ENCODE measurements around the gene ARHGAP8.

Gene ARHGAP8

DNA sequence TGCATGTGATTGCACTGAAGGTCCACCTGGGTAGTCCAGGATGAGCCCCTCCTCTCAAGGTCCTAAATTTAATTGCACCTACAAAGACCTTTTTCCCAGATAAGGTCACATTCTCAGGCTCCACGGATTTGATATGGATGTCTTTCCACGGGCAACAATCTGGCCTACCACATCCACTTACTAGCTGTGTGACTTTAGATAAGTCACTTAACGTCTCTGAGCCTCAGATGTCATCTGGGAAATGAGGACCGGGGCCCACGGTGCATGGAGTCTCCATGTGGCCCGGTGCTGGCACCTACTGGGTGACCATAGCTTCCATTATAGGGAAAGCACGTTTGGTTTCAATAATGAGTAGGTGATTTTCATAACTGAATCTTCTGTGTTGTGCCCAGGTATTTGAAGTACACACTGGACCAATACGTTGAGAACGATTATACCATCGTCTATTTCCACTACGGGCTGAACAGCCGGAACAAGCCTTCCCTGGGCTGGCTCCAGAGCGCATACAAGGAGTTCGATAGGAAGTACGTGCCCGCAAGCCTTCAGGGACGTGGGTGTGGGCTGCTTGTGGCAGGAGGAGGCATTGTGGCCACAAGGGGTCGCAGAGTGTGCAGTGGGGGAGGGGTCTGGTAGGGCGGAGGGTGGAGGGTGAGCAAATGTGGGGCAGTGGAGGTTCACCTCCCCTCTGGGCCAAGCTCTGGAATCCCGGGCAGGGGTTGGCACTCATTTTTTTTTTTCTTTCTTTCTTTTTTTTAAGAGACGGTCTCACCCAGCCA is 55.7 kb downstream of the ARHGAP8 start:
- DNase-seq = no peak

DNA sequence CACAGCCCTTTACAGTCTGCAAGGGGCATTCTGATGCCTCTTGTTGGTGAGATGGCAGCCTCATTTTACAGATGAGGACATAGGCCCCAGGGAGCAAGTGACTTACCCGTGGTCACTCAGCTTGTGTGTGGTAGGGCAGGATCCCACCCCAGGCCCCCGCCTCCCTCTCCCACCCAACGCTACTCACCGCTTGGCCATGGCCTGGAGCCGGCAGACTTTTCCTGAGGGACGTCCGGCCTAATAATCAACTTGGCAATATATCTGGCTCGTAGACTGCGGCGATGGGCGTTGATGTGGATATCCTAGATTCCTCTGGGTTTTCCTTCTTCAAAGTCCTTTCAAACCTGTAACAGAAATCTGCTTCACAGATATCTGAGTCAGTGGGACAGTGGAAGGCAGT is 57.1 kb downstream of the ARHGAP8 start:
- DNase-seq = no peak

DNA sequence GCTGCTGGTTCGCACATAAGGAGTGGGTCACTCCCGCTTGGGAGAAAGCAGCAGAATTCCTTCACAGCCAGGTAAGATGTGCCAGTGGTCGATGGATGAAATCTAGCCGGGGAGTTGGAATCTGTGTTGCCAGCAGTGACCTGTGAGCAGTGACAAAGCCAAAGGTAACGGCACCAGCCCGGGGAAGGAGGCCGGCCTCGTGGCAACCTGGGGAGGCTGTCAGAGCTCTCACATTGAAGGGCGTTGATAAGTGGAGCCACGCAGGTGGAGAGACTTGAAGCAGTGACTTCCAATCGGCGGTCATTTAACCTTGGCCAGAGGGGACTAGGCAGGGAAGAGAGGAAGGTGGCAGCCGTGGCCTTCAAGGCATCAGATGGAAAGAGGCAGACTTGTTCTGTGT is 58.8 kb downstream of the ARHGAP8 start:
- no peak for DNase-seq

DNA sequence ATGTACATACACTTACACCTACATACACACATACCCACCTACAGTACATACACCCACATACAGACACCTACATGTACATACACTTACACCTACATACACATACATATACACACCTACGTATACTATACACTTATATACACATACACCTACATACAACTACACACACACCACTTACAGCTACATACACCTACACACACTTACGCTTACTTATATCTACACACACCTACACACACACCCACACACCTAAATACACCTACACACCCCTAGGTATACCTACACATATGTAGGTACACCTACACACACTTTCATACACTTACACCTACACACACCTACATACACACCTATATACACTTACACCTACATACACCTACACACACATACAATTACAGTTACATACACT is 61.0 kb downstream of the ARHGAP8 start:
- no peak for DNase-seq

DNA sequence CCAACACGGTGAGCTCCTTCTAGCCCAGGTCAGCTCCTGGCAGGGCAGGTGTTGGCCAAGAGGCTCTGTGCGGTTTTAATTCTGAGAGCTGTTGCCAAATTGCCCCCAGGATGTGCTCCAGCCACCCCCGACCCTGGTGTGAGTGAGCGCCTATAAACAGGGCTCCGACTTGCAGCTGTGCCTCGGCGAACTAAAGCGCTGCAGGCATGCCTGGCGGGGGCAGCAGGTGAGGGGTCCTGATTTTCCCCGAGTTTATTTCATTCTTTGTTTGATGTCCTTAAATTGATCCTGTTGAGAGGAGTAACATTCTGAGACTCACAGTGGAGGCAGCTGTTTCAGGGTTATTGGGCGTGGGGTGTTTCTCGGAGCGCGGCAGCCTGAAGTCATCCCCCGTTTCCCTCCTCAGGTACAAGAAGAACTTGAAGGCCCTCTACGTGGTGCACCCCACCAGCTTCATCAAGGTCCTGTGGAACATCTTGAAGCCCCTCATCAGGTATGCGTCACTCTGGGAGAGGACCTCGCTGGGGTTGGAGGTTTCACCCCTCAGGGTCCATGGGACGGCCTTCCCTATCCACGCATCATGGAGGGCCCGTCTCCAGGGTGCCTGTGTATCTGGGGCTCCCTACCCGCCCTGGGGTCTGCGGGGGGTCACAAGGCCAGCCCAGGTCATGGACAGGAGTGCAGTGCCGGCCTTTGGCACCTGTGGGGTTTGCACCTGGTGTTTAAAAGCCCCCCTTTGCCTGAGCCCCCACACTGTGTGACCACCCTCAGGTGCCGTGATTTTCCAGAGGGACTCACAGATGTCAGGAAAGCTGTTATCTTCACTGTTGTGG is 62.1 kb downstream of the ARHGAP8 start:
- no peak for DNase-seq

DNA sequence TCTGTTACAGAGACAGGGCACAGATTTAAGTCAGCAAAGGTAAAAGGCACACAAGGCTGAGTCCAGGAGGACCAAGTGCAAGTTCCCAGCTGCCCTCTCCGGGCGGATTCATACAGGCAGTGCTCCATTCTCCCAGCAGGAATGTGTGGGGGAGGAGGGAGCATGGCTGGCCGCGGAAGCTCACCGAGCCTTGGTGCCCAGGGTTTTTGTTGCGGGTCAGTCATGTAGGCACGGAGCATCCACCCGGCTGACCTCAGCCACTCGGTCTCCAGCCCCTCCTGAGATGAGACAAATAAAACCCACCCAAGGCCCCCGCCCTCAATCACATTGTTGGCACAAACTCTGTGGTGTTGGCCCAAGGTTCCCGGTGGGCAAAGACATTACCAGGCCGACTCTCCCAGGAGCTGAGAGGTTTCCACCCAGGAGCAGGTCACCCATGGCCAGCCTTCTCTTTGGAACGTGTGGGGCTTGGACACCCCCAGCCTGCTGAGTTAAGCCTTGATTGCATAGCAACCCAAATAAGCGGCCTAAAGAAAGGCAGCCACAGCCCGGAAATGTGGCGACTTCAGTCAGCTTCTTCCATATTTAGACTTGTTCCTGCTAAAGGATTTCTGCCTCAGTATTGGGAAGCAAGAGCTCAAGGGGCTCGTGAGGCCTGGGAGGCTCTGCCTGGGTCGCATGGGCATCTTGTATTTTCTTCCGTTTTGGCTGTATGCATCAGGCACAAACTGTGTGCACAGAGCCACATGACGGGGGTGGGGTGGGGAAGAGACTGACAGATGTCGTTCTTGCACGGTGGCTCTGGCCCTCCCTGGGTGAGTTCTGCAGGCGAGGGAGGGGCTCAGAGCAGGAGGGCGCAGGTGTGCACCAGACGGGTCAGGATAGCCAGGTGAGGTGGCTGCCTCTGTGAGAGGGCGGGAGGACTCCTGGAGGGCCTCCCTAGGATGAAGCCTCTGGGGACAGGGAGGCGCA is 63.0 kb downstream of the ARHGAP8 start:
- no peak for DNase-seq

DNA sequence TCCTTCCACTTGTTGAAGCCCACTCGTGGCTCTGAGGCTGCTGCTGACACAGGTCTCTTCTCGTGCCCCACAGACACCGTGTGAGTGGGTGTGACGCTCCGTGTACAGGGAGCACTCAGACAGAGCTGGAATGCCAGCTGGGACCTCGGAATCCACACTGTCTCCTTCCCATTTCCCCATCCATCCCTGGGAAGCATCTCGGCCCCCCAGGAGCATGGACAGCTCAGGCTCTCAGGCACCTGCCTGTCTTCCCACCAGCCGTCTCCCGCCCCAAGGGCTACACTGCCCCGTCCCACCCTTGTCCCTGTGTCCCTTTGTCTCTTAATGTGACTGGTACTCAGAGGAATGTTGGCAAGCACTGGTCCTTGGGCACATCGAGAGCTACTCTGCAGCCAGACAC is 63.8 kb downstream of the ARHGAP8 start:
- DNase-seq = no peak

DNA sequence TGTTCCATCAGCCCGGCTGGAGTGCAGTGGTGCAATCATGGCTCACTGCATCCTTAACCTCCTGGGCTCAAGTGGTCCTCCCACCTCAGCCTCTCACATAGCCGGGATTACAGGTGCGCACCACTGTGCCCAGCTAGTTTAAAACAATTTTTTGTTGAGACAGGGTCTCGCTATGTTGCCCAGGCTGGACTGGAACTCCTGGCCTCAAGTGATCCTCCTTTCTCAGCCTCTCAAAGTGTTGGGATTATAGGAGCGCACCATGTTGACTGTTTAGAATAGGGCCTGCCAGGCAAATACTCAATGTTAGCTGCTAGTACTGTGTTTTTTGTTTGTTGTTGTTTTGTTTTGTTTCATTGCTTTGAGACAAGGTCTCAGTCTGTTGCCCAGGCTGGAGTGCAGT is 66.4 kb downstream of the ARHGAP8 start:
- no peak for DNase-seq

DNA sequence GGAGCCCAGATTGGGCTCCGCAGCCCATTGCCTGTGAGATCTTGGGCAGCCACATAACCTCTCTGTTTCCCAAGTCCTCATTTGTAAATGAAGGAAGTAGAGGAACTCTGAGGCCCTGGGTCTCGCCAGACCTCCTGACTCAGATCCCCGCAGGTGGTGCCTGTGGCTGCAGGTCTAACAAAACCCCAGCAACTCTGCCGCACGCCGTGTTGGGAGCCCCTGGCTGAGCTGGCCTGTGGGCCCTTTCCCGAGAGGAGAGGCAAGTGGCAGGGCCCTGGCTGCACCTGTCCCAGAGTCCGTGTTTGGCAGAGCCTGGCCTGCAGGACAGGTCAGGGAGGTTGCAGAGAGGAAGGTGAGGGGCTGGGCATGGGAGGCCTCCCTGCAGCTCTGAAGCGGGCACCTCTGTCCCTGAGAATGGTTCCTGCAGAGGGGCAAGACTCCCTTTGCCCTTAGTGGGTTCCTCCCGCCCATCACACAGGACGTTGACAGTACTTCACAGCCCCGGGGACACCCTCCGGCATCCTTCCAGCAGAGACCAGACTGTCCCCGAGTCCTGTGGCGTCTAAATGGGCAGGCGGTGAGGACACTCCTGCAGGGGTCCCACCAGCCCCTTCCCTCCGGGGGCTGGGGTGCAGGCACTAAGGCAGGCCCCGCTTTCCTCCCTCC is 67.7 kb downstream of the ARHGAP8 start:
- no peak for DNase-seq

DNA sequence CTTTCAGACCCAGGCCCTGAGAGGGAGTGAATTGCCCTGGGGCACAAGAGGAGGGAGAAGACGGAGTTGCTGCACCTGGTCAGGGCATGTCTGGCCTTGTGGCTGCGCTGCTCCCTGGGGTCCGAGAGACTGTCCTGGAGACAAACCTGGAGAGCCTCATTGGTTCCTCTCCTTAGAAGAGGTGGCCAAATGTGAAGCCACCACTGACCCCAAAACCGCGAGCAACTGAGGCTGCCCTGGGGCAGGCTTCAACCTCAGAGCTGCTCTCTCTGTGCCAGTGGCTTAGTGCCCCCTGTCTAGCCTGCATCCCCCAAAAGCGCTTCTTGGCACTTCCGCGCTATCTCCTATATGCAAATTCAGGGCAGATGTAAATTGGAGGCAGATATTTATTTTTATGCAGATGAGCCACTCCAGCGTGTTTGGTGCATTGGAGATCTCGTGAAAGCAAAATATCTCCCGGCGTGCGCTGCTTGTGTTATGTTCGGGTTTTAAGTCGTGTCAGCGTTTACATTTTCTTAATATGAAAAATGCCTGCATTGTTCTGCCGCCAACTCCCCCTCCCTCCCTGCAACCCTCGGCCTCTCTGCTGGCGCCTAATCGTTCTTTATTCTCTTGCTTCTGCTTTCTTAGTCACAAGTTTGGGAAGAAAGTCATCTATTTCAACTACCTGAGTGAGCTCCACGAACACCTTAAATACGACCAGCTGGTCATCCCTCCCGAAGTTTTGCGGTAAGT is 69.5 kb downstream of the ARHGAP8 start:
- no peak for DNase-seq

DNA sequence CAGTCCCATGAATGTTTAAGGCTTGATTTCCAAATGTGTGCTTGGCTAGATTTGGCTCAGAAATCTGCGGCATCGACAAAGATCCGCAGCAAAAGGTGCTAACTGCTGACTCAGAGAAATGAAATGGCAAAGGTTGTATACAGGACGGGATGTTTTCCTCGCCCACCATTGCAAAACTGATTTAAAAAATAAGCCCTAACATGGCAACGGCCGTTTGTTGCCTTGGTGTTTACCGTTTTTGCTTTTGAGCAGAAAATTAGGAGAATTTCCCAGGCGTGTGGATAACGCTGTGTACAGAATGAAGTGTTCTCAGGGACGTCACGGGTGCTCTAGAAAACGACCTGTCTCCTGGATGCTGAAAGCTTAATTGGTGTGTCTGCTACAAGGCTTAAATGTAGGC is 70.2 kb downstream of the ARHGAP8 start:
- DNase-seq = no peak

DNA sequence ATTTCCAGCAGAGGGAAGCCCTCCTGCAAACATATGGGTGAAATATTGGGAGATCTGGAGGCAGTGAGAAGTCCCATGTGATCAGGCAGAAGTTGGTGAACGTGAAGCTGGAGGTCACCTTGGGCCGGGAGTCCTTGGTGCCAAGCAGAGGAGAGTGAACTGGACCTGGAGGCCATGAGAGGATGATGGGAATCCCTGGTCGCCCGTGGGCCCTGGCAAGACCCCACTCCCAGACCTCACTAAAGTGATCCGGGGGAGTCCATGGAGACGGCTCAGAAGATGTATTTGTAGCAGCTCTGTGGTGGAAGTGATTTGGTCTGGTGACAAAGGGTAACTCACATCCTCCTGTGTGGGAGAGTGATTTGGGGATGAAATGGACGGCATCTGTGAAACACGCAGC is 71.0 kb downstream of the ARHGAP8 start:
- no peak for DNase-seq

DNA sequence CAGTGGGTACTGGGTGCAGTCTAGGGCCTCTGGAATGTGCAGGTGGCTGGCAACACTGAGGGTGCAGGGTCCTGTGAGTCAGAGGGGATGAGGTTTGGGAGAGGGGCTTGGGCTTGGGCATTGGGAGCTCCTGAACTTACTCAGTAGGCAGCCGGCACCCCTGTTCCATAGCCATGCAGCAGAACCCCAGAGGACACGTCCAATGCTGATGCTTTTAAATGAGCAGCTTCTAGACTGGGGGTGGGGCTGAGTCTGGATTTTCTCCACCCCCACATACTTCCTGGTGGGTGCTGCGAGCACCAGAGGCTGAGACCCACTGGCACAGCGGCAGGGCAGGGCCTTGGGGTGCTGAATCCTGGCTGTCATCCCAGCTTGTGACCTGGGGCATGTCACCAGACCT is 71.4 kb downstream of the ARHGAP8 start:
- DNase-seq = no peak

DNA sequence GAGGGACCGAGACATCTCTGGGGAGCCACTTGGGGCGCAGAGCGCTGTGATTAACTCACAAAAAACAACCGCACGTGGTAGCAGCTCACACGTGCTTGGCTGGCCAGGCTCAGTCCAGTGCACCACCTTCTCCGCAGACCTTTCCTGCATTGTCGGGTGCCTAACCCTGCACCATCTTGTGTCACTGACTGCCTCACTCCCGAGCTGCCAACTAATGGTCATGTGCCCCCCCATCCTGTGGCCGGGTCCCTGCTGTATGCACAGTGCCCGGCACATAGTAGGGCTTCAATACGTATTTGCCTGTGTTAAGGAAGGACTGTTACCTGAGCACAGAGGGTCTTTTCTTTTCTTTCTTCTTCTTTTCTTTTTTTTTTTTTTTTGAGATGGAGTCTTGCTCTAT is 71.9 kb downstream of the ARHGAP8 start:
- DNase-seq = no peak

DNA sequence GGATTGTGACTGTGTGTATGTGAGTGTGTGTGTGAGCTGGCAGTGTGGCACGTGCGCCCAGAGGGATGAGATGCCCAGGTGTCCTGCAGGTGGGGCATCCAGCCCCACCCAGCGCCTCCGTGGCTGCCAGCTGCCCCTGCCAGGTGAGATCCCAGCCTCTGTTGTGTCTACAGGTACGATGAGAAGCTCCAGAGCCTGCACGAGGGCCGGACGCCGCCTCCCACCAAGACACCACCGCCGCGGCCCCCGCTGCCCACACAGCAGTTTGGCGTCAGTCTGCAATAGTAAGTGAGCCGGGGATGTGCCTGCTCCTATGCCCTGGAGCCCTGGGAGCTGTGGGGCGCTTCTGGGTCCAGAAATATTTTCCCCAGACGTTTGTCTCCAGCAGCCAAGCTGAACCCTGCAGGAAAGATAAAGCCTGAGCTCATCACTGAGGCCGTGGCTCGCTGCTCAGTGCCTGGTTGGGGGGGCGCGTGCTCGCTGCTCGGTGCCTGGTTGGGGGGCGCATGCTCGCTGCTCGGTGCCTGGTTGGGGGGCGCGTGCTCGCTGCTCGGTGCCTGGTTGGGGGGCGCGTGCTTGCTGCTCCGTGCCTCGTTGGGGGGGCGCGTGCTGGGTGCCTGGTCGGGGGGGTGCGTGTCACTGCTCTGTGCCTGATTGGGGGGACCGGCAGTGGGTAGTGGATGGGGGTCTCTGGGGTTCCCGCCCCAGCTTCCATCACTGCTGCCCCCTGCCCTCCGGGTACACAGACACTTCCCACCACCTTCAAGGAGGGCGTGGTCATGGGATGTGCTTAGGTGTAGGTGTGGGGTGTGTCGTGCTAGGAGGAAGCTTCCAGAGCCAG is 73.2 kb downstream of the ARHGAP8 start:
- DNase-seq = no peak

DNA sequence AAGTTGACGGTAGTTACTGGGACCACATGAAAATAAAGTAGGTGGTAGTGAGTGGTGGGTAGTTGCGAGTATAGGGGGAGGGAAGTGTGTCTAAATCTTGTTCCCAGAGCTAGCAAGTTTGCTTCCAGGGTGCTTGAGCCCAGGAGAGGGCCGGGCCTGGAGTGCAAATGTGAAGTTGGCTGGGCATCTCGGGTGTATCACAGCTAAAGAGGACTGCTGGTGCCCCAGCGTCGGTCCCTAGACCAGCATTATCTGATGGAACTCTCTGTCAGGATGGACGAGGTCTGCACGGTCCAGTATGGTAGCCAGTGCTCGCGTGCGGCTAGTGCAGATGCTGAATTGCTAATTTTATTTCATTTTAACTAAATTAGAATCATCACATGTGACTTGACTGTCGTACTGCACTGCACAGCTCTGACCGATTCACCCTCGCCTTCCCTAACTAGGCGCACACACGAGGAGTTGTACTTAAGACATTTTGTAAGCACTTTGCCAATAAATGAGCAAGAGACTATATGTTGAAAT is 75.4 kb downstream of the ARHGAP8 start:
- DNase-seq = no peak

DNA sequence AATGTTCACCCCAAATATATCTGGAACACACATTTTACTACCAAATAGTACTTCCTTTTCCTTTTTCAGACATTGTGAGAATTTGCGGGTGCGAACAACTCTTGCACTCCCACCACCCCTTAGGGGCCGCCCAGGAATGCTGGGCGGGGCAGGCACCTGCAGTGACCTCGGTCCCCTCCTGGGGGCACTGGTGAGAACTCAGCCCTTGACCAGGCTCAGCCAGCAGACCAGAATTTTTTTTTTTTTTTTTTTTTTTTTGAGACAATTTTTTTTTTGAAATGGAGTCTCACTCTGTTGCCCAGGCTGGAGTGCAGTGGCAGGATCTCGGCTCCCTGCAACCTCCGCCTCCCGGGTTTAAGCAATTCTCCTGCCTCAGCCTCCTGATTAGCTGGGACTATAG is 75.8 kb downstream of the ARHGAP8 start:
- no peak for DNase-seq

DNA sequence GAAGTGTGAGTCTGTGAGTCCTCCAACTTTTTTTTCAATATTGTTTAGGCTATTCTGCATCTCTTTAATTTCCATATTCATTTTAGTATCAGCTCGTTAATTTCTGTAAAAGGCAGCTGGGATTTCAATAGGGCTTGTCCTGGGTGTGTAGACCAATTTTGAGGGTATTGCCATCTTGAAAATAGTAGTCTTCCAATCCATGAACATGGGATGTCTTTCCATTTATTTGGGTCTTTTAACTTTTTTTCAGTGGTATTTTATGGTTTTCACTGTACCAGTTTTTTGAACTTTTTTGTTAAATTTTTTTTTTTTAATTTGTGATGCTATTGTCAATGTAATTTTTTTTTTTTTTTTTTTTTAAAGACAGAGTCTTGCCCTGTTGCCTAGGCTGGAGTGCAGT is 79.5 kb downstream of the ARHGAP8 start:
- no peak for DNase-seq

DNA sequence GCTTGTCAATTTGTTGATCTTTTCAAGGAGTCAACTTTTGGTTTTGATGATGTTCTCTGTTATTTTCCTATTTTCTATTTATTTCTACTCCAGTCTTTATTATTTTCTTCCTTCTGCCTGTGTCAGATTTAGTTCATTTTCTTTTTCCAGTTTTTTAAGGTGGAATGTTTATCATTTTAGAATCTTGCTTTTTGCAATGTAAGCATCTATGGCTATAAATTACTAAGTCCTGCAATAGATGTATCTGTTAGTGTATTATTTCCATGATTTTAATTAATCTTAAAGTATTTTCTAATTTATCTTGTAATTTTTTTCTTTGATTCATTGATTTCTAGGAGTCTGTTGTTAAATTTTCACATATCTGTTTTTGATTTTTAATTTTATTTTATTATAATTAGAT is 81.7 kb downstream of the ARHGAP8 start:
- DNase-seq = no peak

DNA sequence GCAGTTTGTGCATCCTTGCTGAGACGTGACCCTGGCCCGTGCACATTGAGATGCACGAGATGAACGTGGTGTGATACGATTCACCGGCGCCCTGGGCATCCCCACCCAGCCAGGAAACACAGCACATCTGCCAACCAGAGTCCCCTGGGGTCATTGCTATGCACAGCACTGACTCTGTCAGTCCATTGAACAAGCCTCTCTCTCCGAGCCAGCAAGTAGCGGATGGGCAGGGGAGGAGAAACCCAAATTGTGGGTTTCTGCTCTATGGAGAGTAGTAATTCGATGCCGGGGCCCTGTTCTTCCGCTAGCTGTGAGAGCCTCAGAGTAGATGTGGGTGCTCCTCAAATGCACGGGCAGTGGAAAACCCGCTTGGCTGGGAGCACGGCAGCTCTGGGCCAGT is 85.1 kb downstream of the ARHGAP8 start:
- no peak for DNase-seq
